NCI-H510A treated with DMSO at 0.1 percent for 48 hours (cell line): ENCODE measurements around the gene MINAR1.
"Not testable (repeated sequence)": the region's sequence is repeated elsewhere in the genome, so short reads cannot be mapped to it uniquely, and the experiment has no call there.

Experiments used
- DNase-seq: peaks from one replicate; lab custom pipeline; 2025; lab: John Stamatoyannopoulos, UW

Gene MINAR1

GRCh38 chr15:79431636-79432344 is at the start of gene MINAR1:
Gene MINAR1 (plus strand): TSS chr15:79432336. CDS start chr15:79456148, 23,812 bp downstream.
- DNase-seq = no peak

- no peak for DNase-seq
These were observed 37.9 kb upstream of the MINAR1 start for GRCh38 chr15:79394231-79394630.

- DNase-seq = no peak
These were observed 35.3 kb upstream of the MINAR1 start for GRCh38 chr15:79396850-79397249.

- DNase-seq = no peak
These were observed 34.7 kb upstream of the MINAR1 start for GRCh38 chr15:79397269-79397910.

GRCh38 chr15:79399606-79400005 is 32.5 kb upstream of the MINAR1 start:
- DNase-seq = no peak

GRCh38 chr15:79400650-79401049 is 31.5 kb upstream of the MINAR1 start:
- DNase-seq = no peak

GRCh38 chr15:79401301-79401700 is 30.8 kb upstream of the MINAR1 start:
- no peak for DNase-seq

- no peak for DNase-seq
These were observed 30.0 kb upstream of the MINAR1 start for GRCh38 chr15:79402136-79402535.

- no peak for DNase-seq
These were observed 28.6 kb upstream of the MINAR1 start for GRCh38 chr15:79403501-79403900.

GRCh38 chr15:79406210-79406609 is 25.9 kb upstream of the MINAR1 start:
- no peak for DNase-seq

GRCh38 chr15:79408041-79408440 is 24.1 kb upstream of the MINAR1 start:
- DNase-seq = no peak

GRCh38 chr15:79410237-79410636 is 21.9 kb upstream of the MINAR1 start:
- DNase-seq = no peak

GRCh38 chr15:79412010-79412409 is 20.1 kb upstream of the MINAR1 start:
- no peak for DNase-seq

GRCh38 chr15:79412429-79412828 is 19.7 kb upstream of the MINAR1 start:
- DNase-seq = no peak

- DNase-seq = no peak
These were observed 15.3 kb upstream of the MINAR1 start for GRCh38 chr15:79416876-79417275.

- DNase-seq = no peak
These were observed 13.3 kb upstream of the MINAR1 start for GRCh38 chr15:79418693-79419279.

- DNase-seq = no peak
These were observed 6.4 kb upstream of the MINAR1 start for GRCh38 chr15:79425591-79426295.

- not testable (repeated sequence) for DNase-seq
These were observed 5.2 kb upstream of the MINAR1 start for GRCh38 chr15:79426899-79427298.

GRCh38 chr15:79427781-79428598 is 4.1 kb upstream of the MINAR1 start:
- DNase-seq = no peak

- DNase-seq = no peak
These were observed 1.1 kb upstream of the MINAR1 start for GRCh38 chr15:79430901-79431635.
